CMK (cell line): ENCODE measurements around the gene RNASE4.

Experiments used
- DNase-seq: peaks from one replicate; pipeline ENCODE4 v3.0.0-alpha.2; 2010; ENCODE audit warnings: low read depth

RNASE4 gene

DNA sequence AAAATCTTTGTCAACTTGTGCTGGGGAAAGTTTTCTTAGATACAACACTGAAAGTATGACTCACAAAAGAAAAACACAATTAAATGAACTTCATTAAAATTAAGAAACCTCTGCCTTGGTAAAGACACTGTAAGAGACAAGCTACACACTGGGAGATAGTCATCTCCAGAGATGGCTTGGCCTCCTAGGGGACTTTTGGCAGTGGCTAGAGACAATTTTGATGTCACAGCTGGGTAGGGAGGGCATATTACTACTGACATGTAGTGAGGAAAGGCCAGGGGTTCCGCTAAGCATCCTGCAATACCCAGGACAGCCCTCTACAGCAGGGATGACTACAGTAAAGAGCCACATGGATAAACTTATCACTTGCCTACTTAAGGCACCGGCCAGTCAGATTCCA is 8.7 kb upstream of the RNASE4 start:
- DNase-seq = no peak

DNA sequence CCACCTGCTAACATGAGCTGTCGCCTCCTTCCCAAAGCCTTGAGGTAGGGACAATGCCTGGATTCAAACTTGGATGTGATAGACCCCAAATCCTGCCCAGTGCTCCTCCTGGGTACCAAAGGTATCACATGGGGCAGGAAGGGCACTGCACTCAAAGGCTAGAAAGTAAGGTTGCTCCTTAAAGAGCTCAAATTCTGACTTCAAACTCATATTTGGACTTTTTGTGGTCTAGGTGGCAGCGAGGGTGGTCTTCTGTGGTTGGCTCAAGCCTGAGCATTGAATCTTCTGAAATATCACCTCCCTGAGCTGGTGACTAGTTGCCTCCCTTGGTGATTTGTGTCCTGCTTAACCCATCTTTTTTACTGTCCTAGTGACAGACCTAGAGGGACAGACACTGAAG is 8.3 kb upstream of the RNASE4 start:
- DNase-seq = no peak

DNA sequence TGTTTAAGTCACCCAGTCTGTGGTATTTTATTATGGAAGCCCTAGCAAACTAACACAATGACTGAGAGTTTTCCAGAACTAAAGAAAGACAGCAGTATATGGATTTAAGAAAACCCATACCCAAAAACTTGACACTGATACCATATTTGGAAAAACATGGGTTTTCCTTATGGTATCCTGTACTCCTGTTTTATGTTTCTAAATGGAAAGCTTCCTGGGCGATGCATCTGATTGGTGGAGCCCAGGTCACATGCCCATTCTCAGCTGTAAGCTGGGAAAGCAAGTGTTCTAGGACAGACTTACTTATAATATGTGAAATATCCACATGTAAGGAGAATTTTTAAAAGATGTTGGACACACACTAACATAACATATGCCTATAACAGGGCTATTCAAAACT is 4.5 kb upstream of the RNASE4 start:
- no peak for DNase-seq

DNA sequence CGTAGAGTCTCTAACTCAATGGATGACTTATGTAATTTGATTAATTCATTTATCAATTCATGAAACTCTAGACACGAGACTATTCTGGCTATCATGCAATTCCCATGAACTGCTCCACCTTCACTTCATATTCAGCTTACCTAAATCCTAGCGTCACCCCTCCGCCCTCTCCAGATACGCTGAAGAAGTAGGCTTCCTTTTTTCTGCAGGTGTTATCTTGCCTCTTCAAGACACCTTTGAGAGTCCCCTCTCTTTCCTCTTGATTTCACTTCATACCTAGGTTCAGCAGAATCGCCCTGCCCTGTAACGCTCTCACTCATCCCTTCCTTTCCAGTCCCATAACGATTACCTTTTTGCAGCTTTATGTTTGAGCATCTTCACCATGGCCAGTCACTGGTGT is 4.0 kb upstream of the RNASE4 start:
- no peak for DNase-seq

DNA sequence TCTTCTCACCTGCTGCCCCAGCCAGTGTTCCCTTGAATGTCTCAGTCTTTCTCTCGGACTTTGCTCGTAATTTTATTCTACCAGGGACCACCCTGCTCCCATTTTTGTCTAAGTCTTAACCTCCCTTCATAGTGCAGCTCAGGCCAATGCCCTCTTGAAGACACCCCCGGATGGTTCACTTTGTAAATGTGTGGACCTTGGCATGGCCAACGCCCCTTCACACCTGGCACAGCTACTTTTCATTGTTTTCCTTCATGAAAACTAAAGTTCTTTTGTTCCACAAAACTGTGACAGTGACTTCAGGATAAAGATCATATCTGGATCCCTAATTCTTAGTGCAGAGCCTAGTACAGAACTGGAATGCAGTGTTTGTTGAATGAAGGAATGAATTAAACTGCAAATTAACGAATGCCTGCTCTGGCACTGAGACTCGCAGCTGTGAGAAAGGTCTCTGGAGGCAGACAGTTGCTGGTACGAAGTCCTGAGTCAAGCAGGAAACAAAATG is 3.5 kb upstream of the RNASE4 start:
- DNase-seq = no peak

DNA sequence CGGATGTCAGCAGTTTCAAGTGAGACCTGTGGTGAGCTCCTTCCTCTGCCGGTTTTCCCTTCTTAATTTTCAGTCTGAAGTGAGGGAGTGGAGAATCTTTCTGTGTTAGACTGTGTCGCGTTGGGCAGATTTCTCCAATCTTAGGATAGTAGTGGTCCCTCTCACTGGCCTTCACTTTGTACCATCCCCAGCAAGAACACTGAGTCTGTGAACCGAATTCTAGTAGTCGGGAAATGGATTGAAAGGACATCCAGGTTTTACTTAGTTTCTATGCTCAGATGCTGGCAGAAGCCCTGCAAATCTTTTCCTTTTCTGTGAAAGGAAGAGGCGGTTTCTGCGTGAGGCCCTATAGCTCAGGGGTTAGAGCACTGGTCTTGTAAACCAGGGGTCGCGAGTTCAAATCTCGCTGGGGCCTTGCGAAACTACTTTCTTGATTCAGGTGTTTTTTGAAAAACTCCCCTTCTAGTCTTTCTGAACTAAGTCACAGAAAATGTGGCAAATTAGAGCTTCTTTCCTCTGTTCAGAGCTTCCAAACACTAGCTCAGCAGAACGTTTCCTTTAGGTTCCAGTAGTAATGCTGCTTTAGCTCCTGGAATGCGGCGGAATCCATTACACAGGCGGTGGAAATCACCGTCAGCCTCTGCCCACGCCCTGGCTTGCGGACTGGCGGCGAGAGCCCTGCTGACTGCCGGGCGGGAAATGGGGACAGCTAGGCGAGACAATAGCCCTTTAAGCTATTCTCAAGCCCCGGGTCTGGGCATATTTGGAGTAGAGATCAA is 2.8 kb upstream of the RNASE4 start:
- peak; percentile 63 for DNase-seq

DNA sequence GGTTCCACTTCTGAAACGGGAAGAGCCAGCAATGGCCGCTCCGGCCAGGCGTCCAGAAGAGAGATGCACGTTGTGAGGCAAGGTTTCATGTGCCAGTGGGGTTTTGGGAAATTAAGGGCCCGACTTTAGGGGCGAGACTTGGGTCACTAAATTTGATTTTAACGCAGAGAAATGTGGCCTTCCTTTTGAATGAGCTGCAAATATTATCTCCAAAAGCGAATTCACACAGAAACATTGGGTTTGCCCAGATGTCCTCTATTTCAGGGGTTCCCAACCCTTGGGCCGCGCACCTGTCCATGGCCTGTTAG is 2.3 kb upstream of the RNASE4 start:
- DNase-seq = no peak

DNA sequence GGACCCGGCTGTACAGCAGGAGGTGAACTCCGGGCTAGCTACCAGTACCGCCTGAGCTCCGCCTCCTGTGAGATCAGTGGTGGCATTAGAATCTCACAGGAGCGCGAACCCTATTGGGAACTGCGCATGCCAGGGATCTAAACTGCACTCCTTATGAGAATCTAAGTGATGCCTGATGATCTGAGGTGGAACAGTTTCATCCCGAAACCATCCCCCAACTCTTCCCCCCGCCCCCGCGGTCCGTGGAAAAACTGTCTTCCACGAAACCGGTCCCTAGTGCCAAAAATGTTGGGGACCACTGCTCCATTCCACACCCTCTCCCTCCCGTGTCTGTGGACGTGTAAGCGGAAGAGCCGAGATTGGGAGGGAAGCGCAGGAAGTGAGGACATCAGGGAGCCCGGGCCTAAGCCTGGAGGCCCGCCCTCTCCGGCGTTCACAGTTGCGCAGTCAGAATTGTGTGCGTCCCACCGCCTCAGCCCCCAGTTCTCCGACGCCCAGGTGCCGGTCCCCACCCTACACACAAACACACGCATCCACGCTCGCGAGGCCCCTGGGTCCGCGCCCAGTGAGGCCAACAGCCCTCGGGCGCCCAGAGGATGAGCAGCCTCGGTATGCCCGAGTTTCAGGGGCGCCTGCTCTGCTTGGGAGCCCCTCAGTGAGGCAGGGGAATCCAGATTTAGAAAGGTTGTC is 1.8 kb upstream of the RNASE4 start:
- DNase-seq = peak; percentile 44

DNA sequence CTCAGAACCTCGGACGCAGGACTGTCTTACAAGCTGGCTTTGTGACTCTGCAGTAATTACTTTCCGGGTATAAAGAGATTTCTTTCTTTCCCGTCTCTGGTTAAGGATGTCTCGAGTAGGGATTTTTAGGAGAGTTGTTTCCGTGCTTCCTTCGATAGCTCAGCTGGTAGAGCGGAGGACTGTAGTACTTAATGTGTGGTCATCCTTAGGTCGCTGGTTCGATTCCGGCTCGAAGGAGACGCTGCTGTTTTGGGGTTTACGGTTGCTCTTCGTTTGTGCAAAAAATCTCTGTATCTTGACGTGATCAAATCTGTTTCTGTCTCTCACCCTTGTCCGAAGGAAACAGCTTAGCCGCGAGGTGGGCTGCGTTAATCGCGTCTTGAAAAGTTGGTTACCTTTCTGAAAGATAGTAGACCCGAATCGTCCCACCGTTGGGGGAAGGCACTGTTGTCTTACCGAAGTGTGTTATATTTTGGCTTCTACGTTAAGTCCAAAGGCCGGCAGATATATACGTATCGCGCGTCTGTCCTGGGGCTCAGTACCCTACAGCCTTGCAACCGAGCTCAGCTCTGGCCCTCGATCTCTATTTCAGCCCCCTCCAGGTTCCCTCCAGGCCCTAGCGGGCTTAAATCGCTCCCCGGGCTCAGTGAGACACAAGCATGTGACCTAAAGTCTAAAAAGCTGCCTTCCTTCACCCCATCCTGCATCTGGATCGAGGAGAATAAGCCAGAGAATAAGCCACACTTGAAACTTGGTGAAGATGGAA is 1.1 kb upstream of the RNASE4 start:
- peak; percentile 91 for DNase-seq

DNA sequence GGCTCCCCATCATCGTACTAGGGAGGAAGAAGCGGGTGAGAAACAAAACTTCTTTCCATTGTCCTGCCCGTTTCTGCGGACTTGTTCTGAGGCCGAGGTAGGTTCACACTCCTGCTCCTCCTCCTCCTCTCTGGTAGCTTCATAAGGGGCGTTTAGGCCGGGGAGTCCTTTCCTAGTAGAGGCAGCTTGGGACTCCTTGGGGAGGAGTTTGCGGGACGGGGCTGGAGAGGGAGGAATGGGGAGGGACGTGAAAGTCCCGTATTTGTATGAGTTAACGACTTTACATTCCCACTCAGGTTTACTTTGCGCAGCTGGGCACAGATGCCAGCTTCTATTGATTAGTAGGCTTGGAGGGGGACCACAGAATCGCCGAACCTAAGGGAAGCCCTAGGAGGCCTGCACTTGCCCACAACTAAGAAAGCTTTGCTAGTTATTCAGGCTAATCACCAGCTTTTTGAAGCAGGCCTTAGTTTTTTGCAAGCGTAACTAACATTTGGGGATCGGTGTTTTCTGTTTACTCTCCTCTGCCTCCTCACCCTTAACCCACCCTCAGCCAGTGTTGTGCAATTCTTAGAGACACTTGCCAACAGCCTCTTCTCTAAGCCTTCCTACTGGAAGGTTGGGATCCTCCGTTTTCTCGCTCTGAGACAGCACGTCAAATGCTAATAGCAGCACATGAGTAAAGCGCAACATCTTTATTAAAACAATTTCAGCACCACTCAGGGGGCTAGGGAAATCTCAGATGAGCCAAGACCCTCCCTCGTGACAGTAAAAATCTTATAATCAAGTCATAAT is 499 bp downstream of the RNASE4 start:
- no peak for DNase-seq

DNA sequence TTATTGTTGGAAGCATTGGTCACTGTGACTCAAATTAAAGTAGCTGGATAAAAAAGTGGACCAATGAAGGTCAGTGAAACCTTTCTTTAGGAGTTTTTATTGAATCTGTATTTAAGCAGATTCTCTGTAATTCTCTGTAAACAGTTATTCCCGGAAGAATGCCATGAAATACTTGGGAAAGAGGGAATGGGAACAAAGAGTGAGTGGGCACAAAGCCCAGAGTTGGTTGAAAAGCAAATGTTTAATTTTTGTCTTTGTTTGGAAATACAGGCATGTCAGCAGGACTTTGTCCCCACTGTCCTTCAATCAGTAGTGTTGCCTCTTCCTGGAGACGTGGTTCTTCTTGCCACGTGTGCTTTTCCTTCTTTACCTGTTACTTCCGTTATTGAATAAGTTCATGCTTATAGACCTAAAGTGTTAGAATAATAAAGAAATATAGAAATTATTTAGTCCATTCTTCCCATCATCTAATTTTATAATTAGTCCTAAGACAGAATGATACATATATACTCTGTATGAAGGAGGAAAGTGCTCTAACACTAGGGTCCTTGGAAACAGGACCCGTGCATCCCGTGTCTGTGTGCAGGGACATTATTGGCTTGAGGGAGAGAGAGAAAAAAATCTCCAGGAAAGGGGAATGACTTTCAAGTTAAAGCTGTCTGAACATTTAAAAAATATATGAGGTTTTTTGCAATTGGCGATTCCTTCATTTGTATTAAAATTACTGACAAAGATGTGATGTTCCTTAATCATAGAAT is 2.2 kb downstream of the RNASE4 start:
- no peak for DNase-seq

DNA sequence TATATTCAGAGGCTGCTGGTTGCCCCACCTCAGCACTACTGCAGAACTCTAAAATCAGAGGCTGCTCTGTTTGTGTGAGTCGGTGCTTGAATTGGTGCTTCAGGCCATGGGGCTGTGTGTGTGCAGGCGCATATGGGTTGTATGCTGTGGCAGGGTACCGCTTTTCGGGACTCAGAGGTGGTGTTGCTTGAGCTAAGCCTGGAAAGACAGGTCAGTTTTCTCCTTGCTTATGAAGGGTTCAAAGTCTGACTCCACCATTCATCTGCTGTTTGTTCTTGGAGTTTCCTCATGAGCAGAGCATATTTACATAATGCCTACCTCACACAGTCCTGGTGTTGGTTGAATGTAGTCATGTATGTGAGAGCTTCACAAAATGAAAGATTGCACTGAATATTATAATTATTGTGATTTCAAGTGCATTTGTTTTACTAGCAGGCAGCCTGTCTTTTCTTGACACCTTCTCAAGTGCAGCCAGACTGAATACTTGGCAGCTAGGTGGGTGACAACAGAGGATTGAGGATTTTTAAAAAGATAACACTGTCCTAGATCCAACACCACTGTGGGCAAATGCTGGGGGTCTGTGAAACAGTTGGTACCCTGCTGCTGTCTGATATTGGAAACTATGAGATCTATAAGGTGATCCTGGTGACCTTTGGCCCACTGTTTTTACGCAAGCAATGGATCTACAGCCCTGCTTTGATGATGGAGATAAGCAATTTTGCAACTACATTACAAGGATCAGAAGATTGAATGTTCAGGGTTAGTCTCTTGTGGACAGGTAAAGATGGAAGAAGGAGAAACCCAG is 3.2 kb downstream of the RNASE4 start:
- DNase-seq = no peak

DNA sequence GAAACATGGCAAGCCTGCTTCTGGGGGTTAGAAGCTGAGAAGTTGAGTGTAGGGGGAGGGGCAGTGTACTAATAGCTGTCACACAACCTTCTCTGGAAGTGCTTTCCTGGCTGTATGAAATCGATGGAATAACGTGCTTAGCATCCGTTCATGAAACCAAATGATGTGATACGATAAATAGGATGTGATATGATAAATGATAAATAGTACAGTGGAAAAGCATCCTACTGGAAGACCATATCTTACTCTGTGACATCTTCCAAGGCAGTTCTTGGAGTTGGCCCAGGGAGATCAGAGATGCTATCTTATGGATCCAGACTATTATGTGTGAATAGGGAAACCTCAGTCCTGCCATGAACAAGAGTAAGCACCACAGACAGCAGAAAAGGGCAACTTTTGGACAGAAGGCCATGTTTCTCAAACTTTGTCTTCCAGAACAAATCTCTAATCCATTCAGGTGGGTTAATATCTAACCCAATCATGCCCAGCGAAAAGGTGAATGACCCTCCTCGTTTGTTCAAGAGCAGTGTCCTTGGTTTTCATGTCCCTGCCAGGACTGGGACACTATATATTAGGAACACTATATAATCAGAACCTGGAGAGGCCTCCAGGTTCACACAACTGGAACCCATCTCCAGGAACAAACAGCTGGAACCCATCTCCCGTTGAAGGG is 3.9 kb downstream of the RNASE4 start, which contains the start of gene ANG:
ANG (plus strand) TSS at position 598 of the 673 bp plus-strand sequence. CDS start 4,801 bp downstream, outside the sequence.
- DNase-seq = no peak

DNA sequence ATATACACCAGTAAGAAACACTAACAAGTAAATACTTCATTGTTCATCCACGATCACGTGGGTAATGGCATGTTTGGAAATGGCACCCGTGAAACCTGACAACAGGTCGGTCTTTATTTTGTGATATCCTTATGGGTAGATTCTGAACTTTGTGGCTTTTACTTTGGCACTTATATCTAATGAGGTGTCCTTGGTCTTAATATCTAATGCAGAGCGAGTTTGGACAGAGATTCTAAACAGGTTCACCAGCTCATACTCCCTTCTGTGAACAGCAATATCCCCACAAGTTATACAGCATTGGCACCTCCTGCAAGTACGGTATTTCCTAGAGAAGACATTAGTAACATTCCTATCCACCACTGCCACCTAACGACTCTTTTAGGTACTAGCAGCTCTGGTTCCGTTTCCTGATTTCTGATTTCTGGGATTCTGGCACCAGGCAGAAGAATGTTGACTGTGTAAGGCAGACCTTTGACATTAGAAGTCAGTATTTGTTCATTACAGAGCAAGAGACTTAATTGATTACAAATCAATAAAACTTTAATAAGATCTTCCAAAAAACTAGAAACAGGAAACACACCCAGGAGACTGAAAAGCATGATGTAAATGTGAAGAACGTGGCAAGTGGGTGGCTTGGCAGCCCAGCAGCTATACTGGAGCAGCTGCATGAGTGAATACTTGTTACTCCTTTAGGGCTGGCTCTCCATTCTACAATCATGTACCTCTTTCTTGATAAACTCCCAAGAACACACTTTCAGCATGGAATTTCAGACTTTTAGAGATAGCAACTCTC is 6.7 kb downstream of the RNASE4 start:
- DNase-seq = no peak

DNA sequence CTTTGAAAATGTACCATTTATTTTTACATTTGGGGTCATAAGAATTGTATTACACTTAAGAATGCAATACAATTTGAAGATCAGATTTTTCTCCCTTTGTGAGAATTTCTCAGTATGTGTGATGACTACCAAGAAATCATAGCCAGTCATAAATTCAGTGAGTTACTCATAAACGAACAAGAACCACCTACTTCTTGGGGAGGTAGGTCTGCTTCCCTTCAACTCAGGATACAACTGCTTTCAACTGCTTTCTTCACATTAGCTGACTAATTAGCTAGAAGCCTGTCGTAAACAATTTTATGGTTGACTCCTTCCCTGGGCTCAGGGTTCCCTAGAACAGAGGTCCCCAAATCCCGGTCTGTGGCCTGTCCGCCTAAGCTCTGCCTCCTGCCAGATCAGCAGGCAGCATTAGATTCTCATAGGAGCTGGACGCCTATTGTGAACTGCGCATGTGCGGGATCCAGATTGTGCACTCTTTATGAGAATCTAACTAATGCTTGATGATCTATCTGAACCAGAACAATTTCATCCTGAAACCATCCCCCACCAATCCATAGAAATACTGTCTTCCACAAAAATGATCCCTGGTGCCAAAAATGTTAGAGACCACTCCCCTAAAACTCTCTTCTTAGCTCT is 7.9 kb downstream of the RNASE4 start:
- no peak for DNase-seq

DNA sequence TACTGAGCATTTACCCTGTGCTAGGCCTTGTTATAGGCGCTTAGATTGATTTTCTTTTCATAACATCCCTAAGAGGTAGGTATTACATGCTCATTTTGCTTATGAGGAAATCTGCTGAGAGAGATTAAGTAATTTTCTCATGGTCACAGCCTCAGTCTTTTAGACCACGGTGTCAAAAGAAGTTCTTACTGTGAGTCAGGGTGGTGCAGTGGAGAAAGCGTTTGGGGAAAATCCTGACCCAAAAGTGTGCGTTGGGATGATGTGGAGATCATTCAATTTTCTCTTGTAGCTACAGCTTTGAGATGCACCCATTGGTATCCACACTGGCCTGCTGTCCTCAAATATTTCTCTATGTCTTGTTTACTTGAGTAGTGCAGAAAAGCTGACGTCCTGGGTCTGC is 12.4 kb downstream of the RNASE4 start:
- DNase-seq = no peak

DNA sequence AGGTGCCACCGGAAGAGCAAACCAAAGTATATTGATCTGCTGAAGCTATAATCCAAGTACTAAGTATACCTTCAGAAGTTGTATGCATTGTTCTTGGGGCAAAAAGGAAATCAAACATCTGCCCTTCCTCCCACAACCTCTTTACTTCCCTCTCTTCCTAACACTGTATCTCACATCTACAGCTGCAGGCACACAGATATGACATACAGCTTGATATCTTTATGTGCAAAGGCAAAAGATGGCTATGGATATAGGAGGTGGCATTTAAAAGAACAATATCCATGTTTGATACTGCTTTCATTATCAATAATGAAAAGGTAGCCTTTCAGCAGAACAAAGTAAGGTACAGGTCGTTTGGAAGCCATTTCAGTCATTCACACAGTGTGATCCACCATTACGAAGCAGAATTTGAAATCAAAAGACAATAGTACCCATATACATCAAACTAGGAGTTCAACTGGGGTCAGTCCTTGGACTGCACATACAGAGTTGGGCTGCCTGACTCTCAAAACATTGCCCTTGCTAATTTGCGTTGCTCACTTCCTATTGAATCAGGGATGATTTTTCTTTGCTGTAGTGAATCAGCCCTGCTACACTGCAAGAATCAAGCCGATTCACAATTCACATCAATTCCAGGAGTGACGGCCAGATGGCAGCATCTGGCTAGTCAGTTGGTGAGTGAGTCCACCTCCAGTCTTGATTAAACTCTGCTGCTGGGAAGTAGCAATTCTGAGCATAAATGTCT is 13.1 kb downstream of the RNASE4 start:
- no peak for DNase-seq

DNA sequence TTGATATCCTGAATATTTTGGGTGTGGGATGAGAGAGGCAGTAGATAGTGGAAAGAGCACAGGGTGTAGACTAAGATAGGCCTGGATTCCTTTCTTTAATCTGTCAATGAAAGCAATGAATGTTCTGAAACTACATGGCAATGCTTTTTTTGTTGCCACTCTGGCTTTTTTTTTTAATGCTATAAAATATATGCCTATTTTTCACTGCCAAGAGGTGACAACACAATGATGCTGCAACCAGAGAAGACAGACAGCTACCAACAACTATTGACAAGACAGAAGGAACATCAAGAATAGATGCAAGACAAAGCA is 13.6 kb downstream of the RNASE4 start:
- no peak for DNase-seq
